Activated CD4-positive, alpha-beta T cell treated with anti-CD3 and anti-CD28 coated beads, Interleukin-2, amount 10 ng/mL, durations not matched to agents 24 days and 14 days (primary cell): Measurements from ENCODE around the gene SOX13. TPM values are rescaled to one million over a fixed set of nuclear protein-coding genes. Genes with fewer than 3 reads are reported as not detected.

Experiments used
- DNase-seq: peaks from one replicate; pipeline ENCODE4 v3.0.0; 2022
- H3K27ac Mint-ChIP-seq: one replicate; pipeline ENCODE4 v1.8.0; 2022; ENCODE audit warnings: mild to moderate bottlenecking, mixed read lengths
- H3K27me3 Mint-ChIP-seq: one replicate; pipeline ENCODE4 v1.8.0; 2022; ENCODE audit warnings: mixed read lengths
- H3K36me3 Mint-ChIP-seq: one replicate; pipeline ENCODE4 v1.8.0; 2022; ENCODE audit warnings: low read depth, mild to moderate bottlenecking, mixed read lengths
- H3K4me1 Mint-ChIP-seq: one replicate; pipeline ENCODE4 v1.8.0; 2021; ENCODE audit warnings: mixed read lengths
- H3K4me3 Mint-ChIP-seq: one replicate; pipeline ENCODE4 v1.8.0; 2022; ENCODE audit warnings: mild to moderate bottlenecking, moderate library complexity, mixed read lengths
- H3K9me3 Mint-ChIP-seq: one replicate; pipeline ENCODE4 v1.8.0; 2021; ENCODE audit warnings: mixed read lengths
- intact Hi-C: fragments of 100-400 bp; cut with micrococcal nuclease; formaldehyde crosslinking; loops from one replicate; pipeline ENCODE4 v1.15.1; 2023
- total RNA-seq: library from RNA; stranded (reverse); gene quantifications from 2 replicates; pipeline ENCODE4 v1.2.3, GENCODE V29; 2022

Gene SOX13
- total RNA-seq, 1 donor from 2014 or later: not detected

DNA sequence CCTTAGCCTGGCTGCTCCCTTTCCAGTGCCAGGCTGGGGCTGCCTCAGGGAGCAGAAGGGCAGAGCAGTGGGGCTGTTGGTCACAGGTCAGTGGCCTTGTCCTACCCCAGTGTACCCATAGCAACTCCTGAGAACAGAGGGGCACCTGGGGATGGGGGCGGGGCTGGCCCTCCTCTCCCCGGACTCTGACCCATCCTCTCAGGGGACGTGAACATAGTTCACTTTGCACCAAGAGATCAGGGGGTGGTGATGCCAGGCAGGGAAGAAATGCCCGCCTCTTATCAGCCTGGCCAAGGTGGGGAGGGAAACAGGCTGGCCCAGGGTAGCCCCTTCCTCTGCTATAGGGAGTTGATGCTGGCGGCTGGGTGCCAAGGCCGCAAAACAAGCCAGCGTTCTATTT lies 74.0 kb downstream of the SOX13 start:
- no peak overlapping the region for H3K27ac Mint-ChIP-seq
- H3K4me1 Mint-ChIP-seq: no peaks in the 10 kb centered on the region
- intact Hi-C loops: no loop called here
- H3K9me3 Mint-ChIP-seq: no peaks in the 10 kb centered on the region
- DNase-seq: no peak
- H3K4me3 Mint-ChIP-seq: no peak overlapping the region
- H3K27me3 Mint-ChIP-seq: peaks cover 21% of the 10 kb centered on the region
- no peaks in the 10 kb centered on the region for H3K36me3 Mint-ChIP-seq

DNA sequence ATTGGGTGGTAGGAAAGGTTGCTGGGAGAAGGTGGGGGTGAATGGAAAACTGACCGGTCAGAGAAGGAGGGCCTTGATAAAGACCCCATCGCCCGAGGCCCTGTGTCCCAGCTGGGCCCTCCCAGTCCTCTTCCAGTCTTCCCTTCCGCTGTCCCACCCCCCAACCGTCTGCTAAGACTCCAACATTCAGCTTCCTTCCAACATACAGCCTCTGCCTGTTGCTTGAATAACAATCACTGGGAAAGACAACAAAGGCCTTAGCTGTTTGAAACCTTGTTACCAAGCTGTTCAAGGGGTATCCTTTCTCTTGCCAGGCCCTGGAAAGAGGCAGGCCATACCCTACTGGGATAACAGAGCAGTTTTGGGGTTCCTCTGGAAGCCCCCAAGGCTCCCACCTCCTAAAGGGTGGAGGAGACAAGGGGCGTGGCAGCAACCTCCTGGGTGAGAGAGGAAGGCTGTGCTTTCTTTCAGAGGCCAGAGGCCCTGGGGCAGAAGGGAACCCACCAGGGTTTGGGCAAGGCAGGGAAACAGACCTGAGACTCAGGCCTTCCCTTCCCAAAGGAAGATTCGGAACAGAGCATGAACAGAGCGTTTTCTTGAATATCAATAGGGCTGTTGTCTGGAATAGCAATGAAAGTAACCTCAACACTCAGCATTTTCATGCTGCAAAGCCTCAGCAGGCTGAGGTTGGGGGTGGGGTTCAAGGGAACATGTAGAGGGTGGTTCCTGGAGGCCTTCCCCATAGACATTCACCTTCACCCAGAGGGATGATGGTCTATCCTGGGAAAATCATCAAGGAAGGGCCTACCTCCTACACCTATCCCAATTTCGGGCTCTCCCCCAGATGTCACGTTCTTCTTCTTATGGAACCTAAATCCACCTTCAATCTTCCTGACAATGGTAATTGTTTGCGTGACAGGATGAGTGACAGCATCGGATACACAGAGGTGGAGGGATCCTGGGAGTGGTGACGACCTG lies 74.8 kb downstream of the SOX13 start:
- H3K4me1 Mint-ChIP-seq: no peaks in the 10 kb centered on the region
- H3K27ac Mint-ChIP-seq: no peak overlapping the region
- H3K4me3 Mint-ChIP-seq: no peak overlapping the region
- no peaks in the 10 kb centered on the region for H3K36me3 Mint-ChIP-seq
- no peaks in the 10 kb centered on the region for H3K9me3 Mint-ChIP-seq
- DNase-seq: no peak
- peaks cover 25% of the 10 kb centered on the region for H3K27me3 Mint-ChIP-seq
- intact Hi-C loops: no loop called here

DNA sequence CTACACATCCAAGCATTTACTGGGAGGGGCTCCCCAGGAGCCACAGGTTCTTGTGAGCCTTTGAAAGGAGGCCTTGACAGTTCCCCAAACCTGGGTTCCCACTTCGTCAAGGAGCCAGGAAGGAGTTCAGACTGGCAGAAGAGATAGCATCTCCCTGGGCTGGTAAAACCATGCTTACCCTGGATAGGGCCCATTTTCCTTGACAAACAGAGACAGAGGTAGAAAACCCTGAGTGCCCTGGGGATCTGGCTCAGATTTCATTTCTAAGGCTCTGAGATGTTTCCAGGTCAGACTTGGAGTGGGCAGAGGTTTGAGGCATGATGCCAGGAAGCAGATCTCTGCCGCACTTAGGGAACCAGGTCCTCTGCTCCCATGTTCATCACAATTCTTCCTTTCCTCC lies 76.2 kb downstream of the SOX13 start:
- no peak for DNase-seq
- intact Hi-C loops: no loop called here
- Mint-ChIP-seq H3K36me3 (no peaks in the 10 kb centered on the region), H3K9me3 (no peaks in the 10 kb centered on the region), H3K4me1 (no peaks in the 10 kb centered on the region), H3K27ac (no peak overlapping the region), H3K4me3 (no peak overlapping the region), H3K27me3 (peaks cover 29% of the 10 kb centered on the region)

DNA sequence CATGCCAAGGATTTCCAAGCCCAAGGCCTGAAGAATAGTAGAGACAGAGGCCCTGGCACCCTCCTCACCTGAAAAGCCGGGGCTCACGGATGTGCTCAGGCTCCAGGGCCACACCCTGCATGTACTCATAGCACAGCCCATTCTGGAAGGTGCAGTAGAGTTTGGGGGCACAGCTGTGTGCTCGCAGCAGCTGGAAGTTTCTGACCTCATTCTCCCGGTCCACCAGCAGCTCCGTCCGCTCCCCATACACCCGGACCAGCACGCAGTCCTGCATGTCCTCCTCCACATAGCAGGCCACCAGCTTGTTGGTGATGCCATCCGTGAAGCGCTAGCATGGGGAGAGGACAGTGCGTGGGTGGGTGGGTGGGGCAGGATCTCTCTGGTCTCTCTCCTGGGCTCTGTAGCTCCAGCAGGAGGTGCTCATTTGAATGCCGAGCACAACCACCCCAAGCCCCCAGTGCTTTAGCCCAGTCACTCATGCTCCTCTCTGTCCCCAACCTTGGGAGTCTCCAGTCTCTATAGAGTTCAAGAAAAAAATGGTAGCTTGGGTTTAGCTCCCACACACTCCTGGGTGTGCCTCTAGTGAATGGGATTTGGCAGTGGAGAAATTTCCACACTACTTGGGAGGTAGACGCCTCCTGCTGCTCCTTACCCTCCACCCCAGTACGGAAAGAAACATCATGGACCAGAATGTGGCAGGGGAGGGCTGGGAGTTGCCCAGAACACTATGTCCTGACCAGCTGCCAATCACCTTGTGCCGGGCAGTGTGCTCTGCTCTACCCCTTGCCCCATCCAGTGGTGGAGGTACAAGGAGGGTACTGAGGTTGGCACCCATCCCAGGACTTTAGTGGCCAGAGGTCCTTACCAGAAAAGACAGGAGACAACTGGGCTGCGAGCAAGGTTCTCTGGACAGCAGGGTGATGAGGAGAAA lies 77.0 kb downstream of the SOX13 start:
- H3K36me3 Mint-ChIP-seq: no peaks in the 10 kb centered on the region
- H3K9me3 Mint-ChIP-seq: no peaks in the 10 kb centered on the region
- peak overlapping the region; percentile 74 for H3K4me3 Mint-ChIP-seq
- no peak overlapping the region for H3K27ac Mint-ChIP-seq
- no peaks in the 10 kb centered on the region for H3K4me1 Mint-ChIP-seq
- peaks cover 26% of the 10 kb centered on the region for H3K27me3 Mint-ChIP-seq
- intact Hi-C loops: loop anchor here (5.0 kb wide), 1 partner anchor 342 kb away; the partner anchor contains the start of gene PIK3C2B
- DNase-seq: no peak

DNA sequence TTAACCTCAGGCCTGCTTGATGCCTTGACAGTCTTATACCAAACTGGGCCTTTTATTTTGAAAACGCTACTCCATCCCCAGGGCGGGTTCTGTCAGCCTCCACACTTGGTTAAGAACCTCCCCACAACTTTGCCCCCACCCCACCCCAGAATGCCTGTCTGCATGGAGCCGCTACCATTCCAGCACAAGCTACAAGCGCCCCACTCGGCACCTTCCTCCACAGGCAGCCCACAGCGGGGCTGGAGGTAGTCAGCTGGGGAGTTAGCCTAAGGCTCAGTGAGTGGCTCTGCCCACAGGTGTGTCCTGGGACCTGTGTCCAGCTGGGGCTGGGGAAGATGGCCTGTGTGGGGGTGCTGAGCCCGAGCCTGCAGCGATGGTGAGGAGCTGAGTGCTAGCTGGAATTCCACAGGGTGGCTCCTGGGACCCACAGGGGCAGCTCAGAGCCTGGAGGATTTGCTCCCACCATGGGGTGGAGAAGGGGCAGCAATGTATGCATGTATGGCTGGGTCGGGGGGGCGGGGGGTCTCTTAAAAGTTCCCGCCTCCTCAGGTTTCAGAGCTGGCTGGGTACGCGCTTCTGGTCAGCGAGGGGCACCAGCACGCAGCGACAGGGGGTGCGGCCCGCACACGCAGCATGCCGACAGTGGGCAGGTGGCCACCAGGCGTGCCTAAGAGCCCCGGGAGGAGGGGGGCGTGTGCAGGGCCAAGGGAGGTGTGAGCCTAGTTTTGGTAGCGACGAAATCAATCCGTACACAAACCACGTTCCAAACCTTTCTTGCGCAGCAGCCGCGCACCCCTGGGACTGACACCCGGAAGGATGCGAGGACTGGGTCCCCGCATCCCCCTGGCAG lies 78.0 kb downstream of the SOX13 start:
- H3K27me3 Mint-ChIP-seq: peaks cover 23% of the 10 kb centered on the region
- H3K4me3 Mint-ChIP-seq: peak overlapping the region; percentile 74
- no peaks in the 10 kb centered on the region for H3K9me3 Mint-ChIP-seq
- H3K4me1 Mint-ChIP-seq: no peaks in the 10 kb centered on the region
- no peak overlapping the region for H3K27ac Mint-ChIP-seq
- DNase-seq: no peak
- intact Hi-C loops: loop anchor here (5.0 kb wide), 1 partner anchor 341 kb away; the partner anchor contains the start of gene PIK3C2B
- H3K36me3 Mint-ChIP-seq: no peaks in the 10 kb centered on the region

DNA sequence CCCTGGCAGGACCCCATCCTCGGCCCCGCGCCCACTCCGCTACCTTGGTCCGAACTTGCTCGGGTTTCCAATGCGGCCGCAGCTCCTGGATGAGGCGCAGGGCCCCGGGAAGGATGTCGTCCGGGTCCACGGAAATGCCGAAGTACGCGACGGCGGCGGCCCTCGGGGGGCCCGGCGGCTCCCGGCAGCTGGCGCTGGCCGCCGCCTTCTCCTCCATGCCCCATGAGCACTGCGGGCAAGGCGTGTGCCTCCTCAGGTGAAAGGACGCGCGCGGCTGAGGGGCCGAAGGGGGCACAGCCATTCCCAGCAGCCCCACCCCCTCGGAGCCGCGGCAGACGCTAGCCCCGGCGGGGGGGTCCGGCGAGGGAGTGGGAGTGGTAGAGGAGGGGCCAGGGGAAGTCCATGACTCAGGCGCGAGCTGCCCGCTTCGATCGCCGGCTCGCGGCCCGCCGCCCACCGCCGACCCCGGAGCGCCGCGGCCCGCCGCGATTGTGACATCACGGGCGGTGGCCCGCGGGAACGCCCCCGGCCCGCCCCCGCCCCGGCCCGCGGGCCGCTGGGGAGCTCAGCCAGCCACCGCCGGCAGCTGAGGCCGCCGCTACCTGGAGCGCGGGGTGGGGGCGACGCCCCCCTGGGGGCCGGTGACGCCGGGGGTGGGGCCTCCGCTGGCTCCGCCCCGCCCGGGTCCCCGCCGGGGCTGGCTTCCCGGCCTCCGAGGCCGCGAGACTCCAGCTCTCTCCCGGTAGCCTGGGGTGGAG lies 78.8 kb downstream of the SOX13 start, which contains the start of gene ETNK2:
ETNK2 (minus strand) TSS at position 493 of the 758 bp plus-strand sequence; CDS start at position 301, 192 bp downstream.
- intact Hi-C loops: loop anchor here (5.0 kb wide), 1 partner anchor 341 kb away; the partner anchor contains the start of gene PIK3C2B
- H3K4me1 Mint-ChIP-seq: no peaks in the 10 kb centered on the region
- H3K27me3 Mint-ChIP-seq: peaks cover 21% of the 10 kb centered on the region
- no peak within 1 kb of the TSS for H3K27ac Mint-ChIP-seq
- peak within 1 kb of the TSS; percentile 74 for H3K4me3 Mint-ChIP-seq
- DNase-seq: peak; percentile 78
- H3K9me3 Mint-ChIP-seq: no peaks in the 10 kb centered on the region
- H3K36me3 Mint-ChIP-seq: no peaks in the 10 kb centered on the region

DNA sequence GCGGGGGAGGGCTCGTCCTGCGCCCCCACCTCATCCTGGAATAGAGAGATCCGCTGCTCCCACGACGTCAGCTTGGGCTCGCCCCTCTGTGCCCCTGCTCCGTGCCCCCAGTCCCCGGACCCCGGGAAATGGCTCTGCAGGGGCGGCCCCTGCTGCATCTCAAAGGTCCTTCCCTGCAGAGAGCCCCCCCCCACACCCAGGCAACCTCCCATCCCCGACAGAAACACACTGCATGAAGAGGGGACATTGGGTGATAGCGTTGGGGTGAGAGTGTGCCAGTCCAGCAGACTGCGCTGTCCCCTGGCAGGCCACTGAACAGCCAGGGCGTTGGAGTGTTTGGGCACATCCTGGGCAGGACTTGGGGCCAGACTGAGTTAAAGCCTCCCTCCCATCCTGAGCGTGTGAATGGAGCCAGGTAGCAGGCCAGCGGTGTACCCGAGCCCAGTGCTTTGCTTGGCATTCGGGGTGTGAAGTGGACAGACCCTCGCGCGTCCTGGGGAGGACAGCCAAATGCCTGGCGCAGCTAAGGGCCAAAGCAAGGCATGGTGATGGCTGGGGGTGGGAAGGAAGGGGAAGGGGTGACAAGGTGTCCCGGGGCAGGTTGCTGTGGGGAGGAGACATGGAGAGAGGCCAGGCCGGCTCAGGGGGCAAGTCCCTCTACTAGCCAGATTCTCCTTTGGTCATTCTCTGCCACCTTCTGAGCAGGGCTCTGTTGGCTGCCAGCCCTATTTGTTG lies 79.6 kb downstream of the SOX13 start:
- Mint-ChIP-seq H3K4me1 (no peaks in the 10 kb centered on the region), H3K9me3 (no peaks in the 10 kb centered on the region), H3K4me3 (peak overlapping the region; percentile 71), H3K36me3 (no peaks in the 10 kb centered on the region), H3K27me3 (peaks cover 21% of the 10 kb centered on the region), H3K27ac (no peak overlapping the region)
- no peak for DNase-seq
- intact Hi-C loops: loop anchor here (5.0 kb wide), 1 partner anchor 340 kb away; the partner anchor contains the start of gene PIK3C2B

DNA sequence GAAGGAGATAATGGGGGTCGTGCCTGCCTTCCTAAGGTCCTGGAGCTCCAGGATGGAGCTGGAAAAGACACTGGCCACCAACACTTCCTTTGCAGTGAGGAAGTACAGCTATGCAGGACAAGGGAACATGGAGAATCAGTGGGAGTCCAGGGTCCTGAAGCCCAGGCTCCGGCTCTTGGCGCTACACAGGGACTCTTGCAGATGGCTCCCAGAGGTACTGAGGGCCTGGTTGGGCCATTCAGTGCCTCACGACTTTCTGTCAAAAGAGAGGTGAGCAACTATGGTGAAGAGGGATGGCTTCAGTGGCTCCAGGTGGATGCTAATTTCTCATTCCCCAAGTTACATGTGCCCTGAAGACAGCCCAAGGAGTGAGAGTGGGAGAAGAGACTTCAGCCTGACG lies 80.8 kb downstream of the SOX13 start:
- H3K9me3 Mint-ChIP-seq: no peaks in the 10 kb centered on the region
- intact Hi-C loops: loop anchor here (5.0 kb wide), 1 partner anchor 339 kb away; the partner anchor contains the start of gene PIK3C2B
- H3K4me3 Mint-ChIP-seq: no peak overlapping the region
- H3K36me3 Mint-ChIP-seq: no peaks in the 10 kb centered on the region
- no peak for DNase-seq
- H3K27ac Mint-ChIP-seq: no peak overlapping the region
- no peaks in the 10 kb centered on the region for H3K4me1 Mint-ChIP-seq
- peaks cover 23% of the 10 kb centered on the region for H3K27me3 Mint-ChIP-seq

DNA sequence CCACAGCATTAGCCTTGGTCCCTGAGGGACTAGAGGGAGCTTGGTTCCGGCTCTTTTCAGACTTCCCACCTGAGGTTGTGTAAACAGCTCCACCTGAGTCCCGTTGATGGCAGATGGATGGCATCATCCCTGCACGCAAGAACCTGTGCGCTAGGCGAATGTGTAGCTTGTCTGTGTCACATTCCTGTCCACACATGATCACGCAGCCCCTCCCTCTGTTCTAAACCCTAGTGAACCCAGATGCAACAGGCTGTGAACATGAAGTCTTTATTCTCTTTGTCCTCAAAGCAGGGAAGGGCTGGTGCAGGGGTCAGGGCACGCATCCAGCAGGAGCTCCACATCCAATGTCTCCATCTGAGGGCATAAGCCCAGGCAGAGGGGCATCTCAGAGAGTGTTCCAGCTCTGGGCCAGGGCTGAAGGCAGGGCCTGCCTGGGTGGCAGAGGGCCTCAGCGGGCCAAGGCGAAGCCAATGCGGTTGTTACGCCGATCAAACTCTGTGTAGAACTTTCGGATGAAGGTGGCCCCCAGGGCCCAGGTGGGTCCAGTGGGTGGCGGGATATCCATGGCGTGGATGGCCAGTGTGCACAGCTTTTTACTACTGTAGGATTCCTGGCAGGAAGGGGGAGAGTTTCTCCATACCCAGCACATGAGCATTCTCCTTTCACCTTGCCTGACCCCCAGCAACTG lies 81.8 kb downstream of the SOX13 start:
- Mint-ChIP-seq H3K27me3 (peaks cover 23% of the 10 kb centered on the region), H3K4me3 (no peak overlapping the region), H3K4me1 (no peaks in the 10 kb centered on the region), H3K9me3 (no peaks in the 10 kb centered on the region), H3K36me3 (no peaks in the 10 kb centered on the region), H3K27ac (no peak overlapping the region)
- DNase-seq: no peak
- intact Hi-C loops: loop anchor here (5.0 kb wide), 1 partner anchor 338 kb away; the partner anchor contains the start of gene PIK3C2B

DNA sequence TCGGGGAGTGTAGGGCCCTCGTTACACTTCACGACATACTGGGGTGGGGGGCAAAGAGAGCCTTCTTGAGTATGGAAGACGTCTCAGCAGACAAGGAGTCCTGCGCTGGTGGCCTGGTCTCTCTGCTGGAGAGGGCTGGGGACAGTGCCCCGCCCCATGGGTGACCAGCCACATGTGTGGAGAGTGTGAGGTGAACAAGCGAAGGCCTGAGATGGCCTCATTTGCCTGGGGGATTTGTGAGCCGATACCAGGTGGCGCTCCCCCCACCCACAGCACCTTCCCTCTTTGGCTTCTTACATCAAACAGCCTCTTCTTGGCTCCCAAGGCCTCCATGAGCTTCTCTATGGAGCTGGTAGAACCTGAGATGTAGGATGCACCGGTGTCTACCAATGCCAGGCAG lies 83.0 kb downstream of the SOX13 start:
- H3K27me3 Mint-ChIP-seq: peaks cover 15% of the 10 kb centered on the region
- intact Hi-C loops: no loop called here
- no peaks in the 10 kb centered on the region for H3K4me1 Mint-ChIP-seq
- no peaks in the 10 kb centered on the region for H3K9me3 Mint-ChIP-seq
- no peak for DNase-seq
- H3K27ac Mint-ChIP-seq: no peak overlapping the region
- H3K36me3 Mint-ChIP-seq: no peaks in the 10 kb centered on the region
- no peak overlapping the region for H3K4me3 Mint-ChIP-seq

DNA sequence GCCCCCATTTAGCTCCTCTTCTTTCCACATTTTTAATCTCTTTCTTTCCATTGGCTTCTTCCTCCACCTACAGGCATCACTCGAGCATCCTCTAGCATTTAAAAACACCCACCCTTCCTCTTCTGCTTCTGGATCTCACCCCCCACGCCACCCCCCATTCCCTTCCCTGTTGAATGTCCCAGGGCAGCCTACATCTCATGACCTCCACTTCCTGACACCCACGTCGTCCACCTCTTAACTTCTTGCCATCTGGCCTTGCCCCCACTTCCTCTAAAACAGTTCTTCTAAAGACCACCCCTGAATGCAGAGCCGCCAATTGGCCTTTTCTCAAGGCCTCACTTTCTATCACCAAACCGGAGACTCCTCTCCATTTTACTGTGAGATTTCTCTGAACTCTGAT lies 85.0 kb downstream of the SOX13 start:
- H3K4me3 Mint-ChIP-seq: no peak overlapping the region
- intact Hi-C loops: no loop called here
- peaks cover 11% of the 10 kb centered on the region for H3K27me3 Mint-ChIP-seq
- H3K4me1 Mint-ChIP-seq: no peaks in the 10 kb centered on the region
- no peak for DNase-seq
- H3K27ac Mint-ChIP-seq: no peak overlapping the region
- H3K9me3 Mint-ChIP-seq: no peaks in the 10 kb centered on the region
- no peaks in the 10 kb centered on the region for H3K36me3 Mint-ChIP-seq
